T-helper 17 cell (primary cell): ENCODE data around the gene CYP21A2. TPM values are rescaled to one million over a fixed set of nuclear protein-coding genes. Genes with fewer than 3 reads are reported as not detected.
A peak's percentile ranks its signal among the peaks of the same experiment; 100 is the strongest.
"Not testable (repeated sequence)": the region's sequence is repeated elsewhere in the genome, so short reads cannot be mapped to it uniquely, and the experiment has no call there.

Experiments
- ATAC-seq: fragments of 150-1000 bp; cut with Tn5 transposase; 2 replicates; pipeline ENCODE4 v1.10.0; 2021; ENCODE audit warnings: mild to moderate bottlenecking, moderate library complexity
- DNase-seq, 3 donors: peaks; one replicate each; pipeline versions ENCODE4 v3.0.0 to v3.0.0-alpha.2; 2020 to 2021
- H3K9me3 ChIP-seq: one replicate; pipeline ENCODE4 v1.7.0; 2013; ENCODE audit warnings: low read length, mild to moderate bottlenecking; ENCODE audit not compliant: control insufficient read depth, poor library complexity, severe bottlenecking
- H3K27ac Mint-ChIP-seq: one replicate; pipeline ENCODE4 v1.8.0; 2022; ENCODE audit warnings: mild to moderate bottlenecking, moderate library complexity, mixed read lengths
- H3K27me3 Mint-ChIP-seq: one replicate; pipeline ENCODE4 v1.8.0; 2022; ENCODE audit warnings: mixed read lengths
- H3K36me3 Mint-ChIP-seq: one replicate; pipeline ENCODE4 v1.8.0; 2022; ENCODE audit warnings: low read depth, mixed read lengths
- H3K4me1 Mint-ChIP-seq: one replicate; pipeline ENCODE4 v1.8.0; 2022; ENCODE audit warnings: mild to moderate bottlenecking, mixed read lengths
- H3K4me3 Mint-ChIP-seq: one replicate; pipeline ENCODE4 v1.8.0; 2022; ENCODE audit warnings: mild to moderate bottlenecking, moderate library complexity, mixed read lengths
- total RNA-seq, 4 donors: library from RNA in 2 of 4; stranded (reverse) in 2 of 4; gene quantifications; one replicate each; pipeline ENCODE4 v1.2.3 and lab custom pipeline; 2022 to 2026

CYP21A2 gene
- total RNA-seq, 2 donors from 2014 or later, result 0.35 to 0.76 TPM

DNA sequence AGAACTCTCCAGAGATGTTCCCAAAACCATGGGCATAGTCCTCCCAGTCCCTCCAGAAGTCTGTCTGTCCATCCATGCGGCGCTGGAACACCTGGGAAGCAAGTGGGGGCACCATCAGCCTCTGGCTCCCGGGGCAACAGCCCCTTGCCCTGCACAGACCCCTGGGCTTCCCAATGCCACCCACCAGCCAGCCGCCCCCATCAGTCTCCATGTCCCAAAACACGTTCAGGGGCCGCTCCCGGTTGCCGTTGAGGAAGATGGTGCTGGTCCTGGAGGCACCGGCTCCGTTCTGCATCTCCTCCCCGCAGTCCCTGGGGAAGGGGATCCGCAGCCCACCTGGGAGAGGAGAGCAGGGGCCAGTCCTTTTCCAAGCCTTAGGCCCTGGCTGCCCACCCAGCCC is 28.7 kb upstream of the CYP21A2 start:
- not testable (repeated sequence) for H3K4me3 Mint-ChIP-seq, H3K36me3 Mint-ChIP-seq, H3K9me3 ChIP-seq, H3K4me1 Mint-ChIP-seq, ATAC-seq, DNase-seq, H3K27ac Mint-ChIP-seq, H3K27me3 Mint-ChIP-seq

DNA sequence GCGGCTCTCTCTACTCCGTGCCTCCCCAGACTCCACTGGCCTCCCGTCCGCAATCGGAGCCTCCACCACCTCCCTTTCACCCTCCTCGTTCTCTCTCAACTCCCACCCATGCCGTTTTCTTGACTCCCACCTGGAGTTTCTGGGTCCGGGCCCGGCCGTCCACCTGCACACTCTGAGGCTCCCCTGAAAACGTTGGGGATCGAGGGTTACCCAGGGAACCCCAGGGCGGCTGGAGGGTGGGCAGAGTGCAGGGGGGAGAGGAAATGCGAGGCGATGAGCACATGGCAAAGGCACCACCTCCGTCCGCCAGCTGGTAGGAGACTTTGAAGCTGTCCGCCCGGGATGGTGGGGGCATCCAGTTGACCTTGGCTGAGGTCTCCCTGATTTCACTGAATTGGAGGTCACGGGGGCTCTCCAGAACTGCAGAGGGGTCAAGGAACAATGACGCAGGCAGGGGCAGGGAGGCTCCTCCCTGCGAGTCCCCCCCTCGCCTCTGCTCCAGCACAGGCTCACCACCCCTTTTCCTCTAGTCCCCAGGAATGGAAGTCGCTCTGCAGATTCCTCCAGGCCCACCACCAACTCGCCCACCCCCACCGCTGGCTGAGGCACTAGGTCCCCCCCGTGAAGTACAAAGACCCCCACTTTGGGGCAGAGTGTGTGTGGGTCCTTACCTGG is 27.2 kb upstream of the CYP21A2 start:
- H3K27ac Mint-ChIP-seq, H3K36me3 Mint-ChIP-seq, H3K27me3 Mint-ChIP-seq, H3K4me3 Mint-ChIP-seq, ATAC-seq, H3K4me1 Mint-ChIP-seq, DNase-seq, H3K9me3 ChIP-seq: not testable (repeated sequence)

DNA sequence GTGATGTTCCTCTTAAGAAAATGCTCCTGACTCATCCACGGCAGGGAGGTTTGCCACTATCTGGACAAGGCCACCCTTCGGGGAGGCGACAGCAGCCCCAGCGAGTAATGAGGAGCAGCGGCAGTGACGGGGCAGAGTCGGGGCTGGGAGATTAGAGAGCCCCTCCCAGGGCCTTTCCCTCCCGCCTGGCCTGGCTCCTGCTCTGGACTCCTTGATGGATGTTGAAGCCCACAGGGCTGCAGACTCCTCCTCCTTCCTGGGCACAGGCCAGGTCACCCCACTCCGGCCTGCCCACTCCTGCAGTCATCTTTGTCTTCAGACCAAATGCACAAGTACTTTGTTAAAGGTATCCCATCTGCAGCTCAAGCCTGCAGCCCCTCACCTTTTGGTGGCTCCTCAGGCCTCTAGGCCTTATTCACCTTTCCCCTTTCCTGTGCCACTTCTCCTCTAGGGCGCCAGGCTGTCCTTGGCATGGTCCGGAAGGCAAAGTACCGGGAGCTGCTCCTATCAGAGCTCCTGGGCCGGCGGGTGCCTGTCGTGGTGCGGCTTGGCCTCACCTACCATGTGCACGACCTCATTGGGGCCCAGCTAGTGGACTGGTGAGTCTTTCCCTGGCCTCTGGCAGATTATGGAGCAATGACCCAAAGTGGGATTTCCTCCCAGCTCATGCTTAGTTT is 25.1 kb upstream of the CYP21A2 start:
- not testable (repeated sequence) for DNase-seq, ATAC-seq, H3K36me3 Mint-ChIP-seq, H3K9me3 ChIP-seq, H3K27me3 Mint-ChIP-seq, H3K4me1 Mint-ChIP-seq, H3K27ac Mint-ChIP-seq
- peak overlapping the region; percentile 21 for H3K4me3 Mint-ChIP-seq

DNA sequence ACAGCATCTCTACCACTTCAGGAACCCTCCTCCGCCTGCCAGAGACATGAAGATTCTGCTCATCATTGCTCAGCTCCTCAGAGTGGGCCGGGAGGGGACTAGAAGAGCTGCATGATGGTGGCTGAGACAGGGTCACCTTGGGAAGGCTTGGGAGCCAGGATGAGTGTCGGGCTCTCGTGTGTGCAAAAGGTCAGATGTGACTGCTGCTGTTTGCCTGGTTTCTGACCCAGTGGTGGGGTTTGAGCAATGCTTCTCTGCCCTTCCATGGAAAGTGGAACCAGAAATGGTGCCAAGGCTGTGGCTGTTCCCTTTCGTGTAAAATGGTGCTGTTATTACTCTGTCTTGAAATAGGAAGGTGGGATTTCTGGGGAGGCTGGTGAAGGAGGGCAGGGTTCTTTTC is 24.5 kb upstream of the CYP21A2 start:
- not testable (repeated sequence) for H3K4me3 Mint-ChIP-seq

DNA sequence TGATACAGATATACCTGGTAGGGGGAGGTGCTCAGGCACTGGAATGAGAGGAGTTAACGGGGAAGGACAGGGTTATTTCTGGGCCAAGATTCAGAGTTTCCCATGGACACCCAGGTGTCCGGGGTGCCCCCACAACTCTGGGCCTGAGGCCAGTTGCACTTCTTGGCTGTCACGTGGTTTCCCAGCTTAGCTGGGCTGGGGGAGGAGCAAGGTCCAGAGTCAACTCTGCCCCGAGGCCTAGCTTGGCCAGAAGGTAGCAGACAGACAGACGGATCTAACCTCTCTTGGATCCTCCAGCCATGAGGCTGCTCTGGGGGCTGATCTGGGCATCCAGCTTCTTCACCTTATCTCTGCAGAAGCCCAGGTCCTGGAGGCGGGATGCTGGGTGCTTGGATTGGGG is 23.7 kb upstream of the CYP21A2 start, which contains the start of gene C4B:
C4B (plus strand) TSS at position 249 of the 400 bp plus-strand sequence; CDS start at position 300, 51 bp downstream.
- H3K9me3 ChIP-seq, H3K36me3 Mint-ChIP-seq, H3K4me1 Mint-ChIP-seq, DNase-seq, H3K27ac Mint-ChIP-seq, ATAC-seq, H3K4me3 Mint-ChIP-seq, H3K27me3 Mint-ChIP-seq: not testable (repeated sequence)

More for the DNA sequence above, 24.5 kb upstream of the CYP21A2 start:
- not testable (repeated sequence) for H3K4me1 Mint-ChIP-seq, H3K9me3 ChIP-seq, H3K27me3 Mint-ChIP-seq, ATAC-seq, H3K27ac Mint-ChIP-seq, DNase-seq, H3K36me3 Mint-ChIP-seq

- not testable (repeated sequence) for H3K27ac Mint-ChIP-seq, H3K27me3 Mint-ChIP-seq, H3K4me3 Mint-ChIP-seq, H3K4me1 Mint-ChIP-seq, DNase-seq, H3K9me3 ChIP-seq, H3K36me3 Mint-ChIP-seq, ATAC-seq
These were observed 16.1 kb upstream of the CYP21A2 start for GRCh38 chr6:32022100-32022499.

GRCh38 chr6:32028631-32029030 is 9.6 kb upstream of the CYP21A2 start:
- not testable (repeated sequence) for H3K27ac Mint-ChIP-seq, ATAC-seq, H3K4me1 Mint-ChIP-seq, DNase-seq, H3K4me3 Mint-ChIP-seq, H3K36me3 Mint-ChIP-seq, H3K27me3 Mint-ChIP-seq, H3K9me3 ChIP-seq

DNA sequence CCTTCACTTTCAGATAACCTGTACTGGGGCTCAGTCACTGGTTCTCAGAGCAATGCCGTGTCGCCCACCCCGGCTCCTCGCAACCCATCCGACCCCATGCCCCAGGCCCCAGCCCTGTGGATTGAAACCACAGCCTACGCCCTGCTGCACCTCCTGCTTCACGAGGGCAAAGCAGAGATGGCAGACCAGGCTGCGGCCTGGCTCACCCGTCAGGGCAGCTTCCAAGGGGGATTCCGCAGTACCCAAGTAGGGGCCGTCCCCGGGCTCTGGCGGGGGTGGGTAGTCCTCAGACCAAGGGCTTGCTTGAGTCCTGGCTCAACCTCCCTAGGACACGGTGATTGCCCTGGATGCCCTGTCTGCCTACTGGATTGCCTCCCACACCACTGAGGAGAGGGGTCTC is 8.7 kb upstream of the CYP21A2 start:
- not testable (repeated sequence) for H3K27me3 Mint-ChIP-seq, H3K36me3 Mint-ChIP-seq, ATAC-seq, DNase-seq, H3K4me3 Mint-ChIP-seq, H3K9me3 ChIP-seq, H3K4me1 Mint-ChIP-seq, H3K27ac Mint-ChIP-seq

GRCh38 chr6:32035283-32036013 is 2.8 kb upstream of the CYP21A2 start:
- not testable (repeated sequence) for H3K4me1 Mint-ChIP-seq, H3K36me3 Mint-ChIP-seq, H3K27me3 Mint-ChIP-seq, DNase-seq, H3K27ac Mint-ChIP-seq, H3K4me3 Mint-ChIP-seq, ATAC-seq, H3K9me3 ChIP-seq

GRCh38 chr6:32037136-32037535 is 1.1 kb upstream of the CYP21A2 start:
- not testable (repeated sequence) for H3K4me1 Mint-ChIP-seq, H3K36me3 Mint-ChIP-seq, DNase-seq, H3K4me3 Mint-ChIP-seq, H3K27ac Mint-ChIP-seq, ATAC-seq, H3K27me3 Mint-ChIP-seq, H3K9me3 ChIP-seq

DNA sequence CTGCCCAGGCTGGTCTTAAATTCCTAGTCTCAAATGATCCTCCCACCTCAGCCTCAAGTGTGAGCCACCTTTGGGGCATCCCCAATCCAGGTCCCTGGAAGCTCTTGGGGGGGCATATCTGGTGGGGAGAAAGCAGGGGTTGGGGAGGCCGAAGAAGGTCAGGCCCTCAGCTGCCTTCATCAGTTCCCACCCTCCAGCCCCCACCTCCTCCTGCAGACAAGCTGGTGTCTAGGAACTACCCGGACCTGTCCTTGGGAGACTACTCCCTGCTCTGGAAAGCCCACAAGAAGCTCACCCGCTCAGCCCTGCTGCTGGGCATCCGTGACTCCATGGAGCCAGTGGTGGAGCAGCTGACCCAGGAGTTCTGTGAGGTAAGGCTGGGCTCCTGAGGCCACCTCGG is 663 bp downstream of the CYP21A2 start:
- not testable (repeated sequence) for H3K27me3 Mint-ChIP-seq, H3K36me3 Mint-ChIP-seq, H3K9me3 ChIP-seq, H3K4me1 Mint-ChIP-seq, H3K4me3 Mint-ChIP-seq, ATAC-seq, H3K27ac Mint-ChIP-seq
- DNase-seq, result peak in 1 of 3 donors; percentile 9

GRCh38 chr6:32039321-32040274 is 1.4 kb downstream of the CYP21A2 start:
- H3K27ac Mint-ChIP-seq, H3K36me3 Mint-ChIP-seq, ATAC-seq, H3K27me3 Mint-ChIP-seq, H3K9me3 ChIP-seq, H3K4me1 Mint-ChIP-seq, H3K4me3 Mint-ChIP-seq: not testable (repeated sequence)
- DNase-seq, result peak in 1 of 3 donors; percentile 4
